Body of pancreas (tissue), 4 donors: ENCODE measurements around the gene NELFA.

Source experiments
- POLR2A ChIP-seq, 3 donors: fragments of 450-650 bp; IDR thresholded peaks; one replicate each; pipeline ENCODE4 v1.6.1; 2016; ENCODE audit warnings: antibody characterized with exemption in 3 of 3, mild to moderate bottlenecking in 2 of 3
- TF ChIP-seq, protein P1 (sequence below), 7 experiments: fragments of 450-650 bp in 4 of 7; fragments of 200-600 bp in 3 of 7; sonication (generic) in 3 of 7; IDR thresholded peaks; one replicate each; pipeline ENCODE4 v1.5.1; 2016 to 2019; ENCODE audit warnings: antibody characterized with exemption in 7 of 7

DNA sequence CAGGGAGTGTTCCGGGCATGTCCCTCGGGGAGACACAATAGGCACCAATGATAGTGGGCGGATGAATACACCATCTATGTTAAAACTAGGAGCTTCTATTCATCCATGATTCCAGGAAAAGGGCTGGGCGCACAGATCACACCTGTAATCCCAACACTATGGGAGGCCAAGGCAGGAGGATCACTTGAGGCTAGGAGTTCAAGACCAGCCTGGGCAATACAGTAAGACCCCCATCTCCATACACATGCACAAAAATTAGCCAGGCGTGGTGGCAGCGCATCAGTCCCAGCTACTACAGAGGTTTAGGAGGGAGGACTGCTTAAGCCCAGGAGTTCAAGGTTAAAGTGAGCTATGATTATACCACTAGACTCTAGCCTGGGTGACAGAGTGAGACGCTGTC is 2.4 kb downstream of the NELFA start:
- TF ChIP-seq, protein P1, sequence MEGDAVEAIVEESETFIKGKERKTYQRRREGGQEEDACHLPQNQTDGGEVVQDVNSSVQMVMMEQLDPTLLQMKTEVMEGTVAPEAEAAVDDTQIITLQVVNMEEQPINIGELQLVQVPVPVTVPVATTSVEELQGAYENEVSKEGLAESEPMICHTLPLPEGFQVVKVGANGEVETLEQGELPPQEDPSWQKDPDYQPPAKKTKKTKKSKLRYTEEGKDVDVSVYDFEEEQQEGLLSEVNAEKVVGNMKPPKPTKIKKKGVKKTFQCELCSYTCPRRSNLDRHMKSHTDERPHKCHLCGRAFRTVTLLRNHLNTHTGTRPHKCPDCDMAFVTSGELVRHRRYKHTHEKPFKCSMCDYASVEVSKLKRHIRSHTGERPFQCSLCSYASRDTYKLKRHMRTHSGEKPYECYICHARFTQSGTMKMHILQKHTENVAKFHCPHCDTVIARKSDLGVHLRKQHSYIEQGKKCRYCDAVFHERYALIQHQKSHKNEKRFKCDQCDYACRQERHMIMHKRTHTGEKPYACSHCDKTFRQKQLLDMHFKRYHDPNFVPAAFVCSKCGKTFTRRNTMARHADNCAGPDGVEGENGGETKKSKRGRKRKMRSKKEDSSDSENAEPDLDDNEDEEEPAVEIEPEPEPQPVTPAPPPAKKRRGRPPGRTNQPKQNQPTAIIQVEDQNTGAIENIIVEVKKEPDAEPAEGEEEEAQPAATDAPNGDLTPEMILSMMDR (IDR thresholded peaks at IDR 0.05), result no peak
- no peak for TF ChIP-seq POLR2A (IDR thresholded peaks at IDR 0.05)
